ENCODE results near the gene TIFAB.

The TIFAB gene

GRCh38 chr5:135435467-135436330 is 16.5 kb downstream of the TIFAB start:
- TF ChIP-seq CTCF (IDR thresholded peaks at IDR 0.05; ENCODE audit: extremely low read depth, insufficient read depth, missing control alignments), result no peak
- no peak for DNase-seq (ENCODE audit: low spot score)
- in situ Hi-C loops (cut with MboI; ENCODE audit: low pct_unique_long_range_greater_than_20kb, low sequenced_read_pairs, unreplicated experiment), result no loop called here

DNA sequence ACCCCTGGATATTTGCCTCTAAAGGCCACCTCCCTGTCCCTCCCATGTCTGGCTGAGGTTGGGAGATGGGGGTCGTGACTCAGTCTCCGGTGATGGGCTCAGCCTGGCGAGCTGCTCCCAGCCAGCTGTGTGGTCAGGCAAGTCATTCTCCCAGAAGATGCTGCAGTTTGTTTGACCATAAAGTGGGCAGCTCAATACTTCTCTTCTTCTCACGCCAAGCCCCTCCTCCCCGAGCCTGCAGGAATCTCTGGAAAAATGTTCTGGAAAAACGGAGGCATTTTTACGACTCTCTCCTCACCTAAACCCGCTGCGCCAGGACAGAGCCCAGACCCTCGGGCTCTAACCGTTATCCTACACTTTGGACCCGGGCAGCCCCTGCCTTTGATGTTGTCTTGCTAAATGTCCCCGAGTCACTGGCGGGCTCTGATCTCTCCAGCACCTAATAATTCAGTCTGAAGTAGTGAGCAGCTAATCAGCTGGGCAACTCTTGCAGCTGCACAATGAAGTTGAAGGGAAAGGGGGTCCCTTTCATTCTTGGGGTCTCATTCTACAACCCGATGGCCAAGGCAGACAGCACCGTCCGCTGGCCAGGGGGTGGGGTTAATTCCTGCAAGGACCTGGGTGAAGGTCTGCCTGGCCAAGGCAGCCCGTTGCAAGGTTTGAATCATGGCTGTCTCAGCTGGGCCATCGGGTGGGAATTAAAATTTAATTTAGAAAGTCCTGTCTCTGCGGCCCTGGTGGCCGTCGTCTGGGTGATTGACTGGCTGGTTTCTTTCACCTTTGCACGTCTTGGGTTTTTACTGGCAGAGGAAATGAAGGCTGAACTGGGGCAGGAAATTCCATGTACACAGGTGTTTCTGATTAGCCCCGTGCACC is 17.3 kb downstream of the TIFAB start:
- no peak for DNase-seq (ENCODE audit: low spot score)
- TF ChIP-seq CTCF (IDR thresholded peaks at IDR 0.05; ENCODE audit: extremely low read depth, insufficient read depth, missing control alignments), result no peak
- in situ Hi-C loops (cut with MboI; ENCODE audit: low pct_unique_long_range_greater_than_20kb, low sequenced_read_pairs, unreplicated experiment), result no loop called here

- in situ Hi-C loops (cut with MboI; ENCODE audit: low pct_unique_long_range_greater_than_20kb, low sequenced_read_pairs, unreplicated experiment), result no loop called here
- DNase-seq (ENCODE audit: low spot score), result no peak
These were observed 18.3 kb downstream of the TIFAB start for GRCh38 chr5:135433681-135434426.

GRCh38 chr5:135432113-135432512 is 20.0 kb downstream of the TIFAB start:
- in situ Hi-C loops (cut with MboI; ENCODE audit: low pct_unique_long_range_greater_than_20kb, low sequenced_read_pairs, unreplicated experiment), result no loop called here
- no peak for TF ChIP-seq CTCF (IDR thresholded peaks at IDR 0.05; ENCODE audit: extremely low read depth, insufficient read depth, missing control alignments)
- no peak for DNase-seq (ENCODE audit: low spot score)

More at GRCh38 chr5:135433681-135434426, 18.3 kb downstream of the TIFAB start:
- no peak for TF ChIP-seq CTCF (IDR thresholded peaks at IDR 0.05; ENCODE audit: extremely low read depth, insufficient read depth, missing control alignments)

DNA sequence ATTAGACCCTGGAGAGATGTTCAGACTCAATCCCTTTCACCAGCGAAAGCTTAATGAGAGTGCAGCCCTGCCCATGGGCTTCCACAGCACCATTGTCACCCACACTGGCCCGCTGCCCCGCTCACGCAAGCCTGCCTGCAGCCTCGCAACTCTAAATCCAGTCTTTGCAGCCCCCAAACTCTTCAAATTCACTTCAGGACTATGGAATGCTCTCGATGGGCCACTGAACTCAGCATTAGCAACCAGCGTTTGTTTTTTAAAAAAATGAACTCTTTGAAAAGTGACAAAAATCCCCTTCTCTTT is 22.1 kb downstream of the TIFAB start:
- TF ChIP-seq CTCF (IDR thresholded peaks at IDR 0.05; ENCODE audit: extremely low read depth, insufficient read depth, missing control alignments), result no peak
- in situ Hi-C loops (cut with MboI; ENCODE audit: low pct_unique_long_range_greater_than_20kb, low sequenced_read_pairs, unreplicated experiment), result no loop called here
- DNase-seq (ENCODE audit: low spot score), result no peak

Measured in GM13977 (cell line).